Kidney tubule cell (primary cell): ENCODE results near the gene CHST3.
A peak's percentile ranks its signal among the peaks of the same experiment; 100 is the strongest.
"Not testable (repeated sequence)": the region's sequence is repeated elsewhere in the genome, so short reads cannot be mapped to it uniquely, and the experiment has no call there.

Source experiments
- DNase-seq: peaks from one replicate; pipeline ENCODE4 v3.0.0-alpha.2; 2018; ENCODE audit warnings: low spot score

The CHST3 gene

DNA sequence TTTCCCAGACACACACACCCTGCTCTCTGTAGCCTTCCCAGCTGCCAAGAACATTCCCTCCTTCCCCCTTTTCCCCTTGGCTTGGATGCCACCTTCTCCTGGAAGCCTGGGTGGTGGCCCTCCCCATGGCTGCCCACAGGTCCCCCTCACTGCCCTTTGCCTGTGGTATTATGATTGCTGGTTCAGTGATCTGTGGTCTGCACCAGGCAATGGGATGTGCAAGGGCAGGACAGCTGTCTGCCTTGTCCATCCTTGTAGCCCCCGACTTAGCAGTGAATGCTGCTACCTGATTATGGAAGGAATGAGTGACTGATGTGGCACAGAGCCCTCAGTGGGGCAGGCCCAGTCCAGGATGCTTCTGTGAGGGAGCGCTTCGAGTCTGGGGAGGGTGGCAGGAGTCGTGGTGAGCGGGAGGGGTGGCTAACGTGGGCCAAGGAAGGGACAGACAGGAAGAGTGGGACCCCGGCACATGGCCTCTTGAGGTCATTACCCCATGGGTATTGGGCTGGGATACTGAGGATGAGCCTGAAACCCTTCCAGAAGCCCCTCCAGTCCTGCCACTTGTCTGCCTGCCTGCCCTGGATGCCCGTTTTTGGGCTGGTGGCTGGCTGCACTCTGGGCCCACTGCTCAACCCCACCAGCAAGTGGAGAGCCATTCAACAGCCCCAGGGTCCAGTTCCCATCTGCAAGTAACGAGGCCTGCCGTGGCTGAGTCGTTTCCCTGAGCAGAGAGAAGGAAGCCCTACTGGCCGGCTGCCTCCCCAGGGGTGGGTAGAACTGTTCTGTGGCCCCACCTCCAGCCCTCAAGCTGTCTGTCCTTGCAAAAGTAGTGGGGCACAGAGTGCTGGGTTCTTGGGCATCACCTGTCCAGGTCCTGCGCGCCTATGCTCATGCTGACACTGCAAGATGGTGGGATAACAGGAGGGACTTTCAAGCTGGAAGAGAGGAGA, 8.8 kb downstream of the CHST3 start:
- no peak for DNase-seq

GRCh38 chr10:71973777-71974488, 9.7 kb downstream of the CHST3 start:
- no peak for DNase-seq

GRCh38 chr10:71974489-71975021, 10.4 kb downstream of the CHST3 start:
- peak; percentile 89 for DNase-seq

DNA sequence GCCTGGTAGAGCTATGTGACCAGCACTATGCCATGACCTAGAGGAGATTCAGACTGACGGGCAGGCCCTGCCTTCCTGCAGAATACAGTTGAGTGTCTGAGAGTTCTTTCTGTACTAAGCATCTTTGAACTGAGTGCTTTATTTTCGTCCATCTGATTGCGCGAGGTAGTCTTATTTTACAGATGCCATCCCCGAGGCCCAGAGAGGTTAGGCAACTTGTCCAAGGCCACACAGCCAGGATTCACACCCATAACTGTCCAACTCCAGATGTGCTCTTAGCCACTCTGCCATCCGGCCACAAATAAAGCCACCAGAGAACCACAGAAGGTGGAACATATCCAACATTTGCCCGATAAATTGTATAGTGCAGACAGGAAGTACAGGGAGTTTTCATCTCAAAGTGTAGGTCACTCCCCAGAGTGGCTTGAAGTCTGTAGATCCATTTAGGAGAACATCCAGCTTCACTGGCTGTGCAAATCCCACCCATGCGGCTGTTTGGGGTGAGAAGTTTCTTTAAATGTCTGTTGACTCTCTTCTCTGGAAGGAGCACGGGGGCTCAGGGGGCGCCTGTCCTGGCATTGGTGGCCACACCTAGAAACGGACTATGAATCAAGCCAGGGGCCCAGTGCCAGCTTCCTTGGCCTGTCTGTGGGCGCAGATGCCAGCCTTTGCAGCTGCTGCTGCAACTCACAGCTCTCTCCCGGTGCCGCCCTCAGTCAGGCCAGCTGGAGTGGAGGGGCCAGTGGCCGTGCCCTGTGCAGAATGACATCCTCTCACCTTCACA, 11.1 kb downstream of the CHST3 start:
- no peak for DNase-seq

DNA sequence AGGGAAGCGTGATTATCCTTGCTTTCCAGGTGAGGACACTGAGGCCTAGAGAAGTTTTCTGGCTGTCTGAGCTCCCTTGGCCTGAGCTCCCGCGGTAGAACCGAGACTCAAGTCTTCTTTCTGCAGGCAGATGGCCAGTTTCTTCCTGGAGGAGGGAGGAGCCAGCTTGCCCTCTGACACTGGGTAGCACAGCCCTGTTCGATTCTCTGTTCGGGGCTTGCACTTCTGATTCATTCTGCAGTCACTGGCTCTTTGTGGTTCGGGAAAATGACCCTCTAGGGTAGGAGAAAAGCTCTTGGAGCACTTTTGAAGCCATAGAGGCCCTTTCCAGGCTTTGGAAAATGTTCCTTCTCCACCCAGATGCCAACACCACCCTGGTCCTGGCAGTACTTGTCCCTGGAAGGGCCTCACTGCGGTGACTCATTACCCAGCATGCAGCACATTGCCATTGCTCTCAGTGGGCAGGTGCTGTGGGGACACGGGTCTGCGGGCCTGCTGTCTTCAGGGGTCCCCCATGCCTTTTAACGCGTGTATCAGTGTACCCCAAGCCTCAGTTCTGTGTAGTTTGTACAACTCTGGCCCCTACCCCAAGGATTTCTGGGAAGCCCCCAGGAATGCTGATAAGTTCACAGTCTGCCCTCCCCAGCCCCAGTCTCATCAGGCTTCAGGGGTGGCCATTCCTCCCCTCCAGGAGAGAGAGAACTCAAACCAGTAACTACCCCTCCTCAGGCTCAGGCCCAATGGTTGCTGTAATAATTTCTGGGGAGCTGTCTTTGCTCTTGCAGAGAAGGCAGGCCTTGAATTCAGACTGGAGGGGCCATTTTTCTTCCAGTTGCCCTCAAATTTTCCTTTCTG, 11.9 kb downstream of the CHST3 start:
- DNase-seq = peak; percentile 87

DNA sequence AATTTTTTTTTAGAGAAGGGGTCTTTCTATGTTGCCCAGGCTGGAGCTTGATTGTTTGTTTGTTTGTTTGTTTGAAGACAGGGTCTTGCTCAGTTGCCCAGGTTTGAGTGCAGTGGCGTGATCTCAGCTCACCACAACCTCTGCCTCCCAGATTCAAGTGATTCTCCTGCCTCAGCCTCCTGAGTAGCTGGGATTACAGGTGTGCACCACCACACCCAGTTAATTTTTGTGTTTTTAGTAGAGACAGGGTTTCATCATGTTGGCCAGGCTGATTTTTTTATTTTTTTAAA, 13.4 kb downstream of the CHST3 start:
- not testable (repeated sequence) for DNase-seq

GRCh38 chr10:71978476-71978875, 14.3 kb downstream of the CHST3 start:
- no peak for DNase-seq

GRCh38 chr10:71978988-71979691, 14.9 kb downstream of the CHST3 start:
- DNase-seq = no peak

- DNase-seq = no peak
Measured at GRCh38 chr10:71979692-71980062, 15.5 kb downstream of the CHST3 start.

- no peak for DNase-seq
Measured at GRCh38 chr10:71980181-71981014, 16.2 kb downstream of the CHST3 start.

DNA sequence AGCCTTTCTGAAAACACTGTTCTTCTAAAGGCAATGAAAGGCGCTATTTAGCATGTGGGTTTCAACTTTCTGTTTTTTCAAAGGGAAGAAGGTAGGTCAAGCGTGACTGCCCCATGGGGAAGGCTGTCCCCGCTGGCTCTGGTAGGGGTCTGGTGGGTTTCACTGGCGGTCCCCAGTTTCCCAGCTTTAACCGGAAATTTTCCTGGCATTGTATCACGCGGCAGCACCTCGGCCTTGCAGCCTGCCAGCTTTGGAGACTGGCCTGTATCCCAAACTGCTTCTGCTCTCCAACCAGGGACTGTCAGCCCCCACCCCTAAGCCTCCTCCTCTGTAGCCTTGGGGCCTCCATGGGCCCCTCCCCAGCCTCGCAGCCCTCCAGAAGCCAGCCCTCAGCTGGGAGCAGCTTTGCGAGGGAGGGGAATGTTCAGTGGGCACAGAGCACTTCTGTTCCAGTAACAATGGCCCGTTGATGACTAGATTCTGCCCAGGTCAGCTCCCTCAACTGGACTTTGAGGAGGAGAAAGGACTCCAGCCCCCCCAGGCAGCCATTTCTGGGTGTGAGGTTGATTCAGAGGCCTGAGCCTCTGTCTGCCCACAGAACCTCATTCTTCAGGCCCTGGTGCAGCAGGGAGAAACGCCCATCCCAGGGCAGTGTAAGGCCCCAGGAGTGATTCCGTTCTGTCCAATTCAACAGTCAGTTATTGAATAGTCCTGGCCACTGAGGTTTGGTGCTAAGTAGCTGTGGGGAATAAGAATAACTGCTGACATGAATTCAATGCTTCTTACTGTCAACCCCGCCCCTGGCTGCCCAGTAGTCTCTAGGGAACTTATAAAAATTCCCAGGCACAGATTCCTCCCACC, 17.1 kb downstream of the CHST3 start:
- peak; percentile 36 for DNase-seq

DNA sequence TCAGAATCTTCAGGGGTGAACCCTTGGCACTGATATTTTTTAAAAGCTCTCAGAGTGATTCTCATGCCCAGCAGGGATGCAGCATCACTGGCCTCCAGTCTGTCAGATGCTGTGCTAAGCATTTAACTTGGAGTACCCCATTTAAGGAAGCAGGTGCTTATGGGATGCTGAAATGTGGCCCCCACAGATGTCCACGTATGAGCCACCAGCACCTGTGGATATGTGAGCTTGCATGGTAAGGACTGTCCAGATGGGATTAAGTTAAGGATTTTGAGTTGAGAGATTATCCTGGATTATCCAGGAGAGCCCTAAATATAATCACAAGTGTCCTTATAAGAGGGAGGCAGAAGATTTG, 17.7 kb downstream of the CHST3 start:
- DNase-seq = no peak

DNA sequence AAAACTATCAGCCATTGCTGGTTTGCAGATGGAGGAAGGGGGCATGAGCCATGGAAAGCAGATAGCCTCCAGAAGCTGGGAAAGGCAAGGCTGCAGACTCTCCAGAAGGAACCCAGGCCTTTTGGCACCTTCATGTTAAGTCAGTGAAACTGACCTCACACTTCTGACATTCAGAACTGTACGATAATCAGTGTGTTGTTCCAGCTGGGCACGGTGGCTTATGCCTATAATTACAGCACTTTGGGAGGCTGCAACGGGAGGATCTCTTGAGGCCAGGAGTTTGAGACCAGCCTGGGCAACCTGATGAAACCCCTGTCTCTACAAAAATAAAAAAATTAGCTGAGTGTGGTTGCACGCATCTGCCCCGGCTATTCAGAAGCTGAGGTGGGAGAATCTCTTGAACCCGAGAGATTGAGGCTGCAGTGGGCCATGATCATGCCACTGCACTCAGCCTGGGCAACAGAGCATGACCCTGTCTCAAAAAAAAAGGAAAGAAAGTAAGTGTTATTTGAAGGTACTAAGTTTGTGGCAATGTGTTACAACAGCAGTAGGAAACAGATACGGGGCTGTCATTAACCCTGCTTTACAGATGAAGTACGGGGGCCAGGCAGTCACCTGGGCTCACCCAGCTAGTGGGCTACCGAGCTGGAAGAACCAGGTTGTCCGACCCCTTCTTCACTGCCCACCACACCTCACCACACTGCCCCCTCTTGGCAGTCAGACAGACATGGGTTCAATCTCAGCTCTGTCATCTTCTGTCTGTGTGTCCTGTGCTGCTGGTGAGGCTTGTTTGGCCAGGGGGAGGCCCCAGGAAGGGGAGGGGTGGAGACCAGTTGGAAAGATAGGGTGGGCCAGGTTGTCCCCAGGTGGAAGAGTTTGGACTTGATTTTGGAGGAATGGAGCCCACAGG, 18.3 kb downstream of the CHST3 start:
- no peak for DNase-seq

GRCh38 chr10:71984126-71984808, 20.1 kb downstream of the CHST3 start:
- no peak for DNase-seq

- DNase-seq = no peak
Measured at GRCh38 chr10:71984809-71985388, 20.7 kb downstream of the CHST3 start.

DNA sequence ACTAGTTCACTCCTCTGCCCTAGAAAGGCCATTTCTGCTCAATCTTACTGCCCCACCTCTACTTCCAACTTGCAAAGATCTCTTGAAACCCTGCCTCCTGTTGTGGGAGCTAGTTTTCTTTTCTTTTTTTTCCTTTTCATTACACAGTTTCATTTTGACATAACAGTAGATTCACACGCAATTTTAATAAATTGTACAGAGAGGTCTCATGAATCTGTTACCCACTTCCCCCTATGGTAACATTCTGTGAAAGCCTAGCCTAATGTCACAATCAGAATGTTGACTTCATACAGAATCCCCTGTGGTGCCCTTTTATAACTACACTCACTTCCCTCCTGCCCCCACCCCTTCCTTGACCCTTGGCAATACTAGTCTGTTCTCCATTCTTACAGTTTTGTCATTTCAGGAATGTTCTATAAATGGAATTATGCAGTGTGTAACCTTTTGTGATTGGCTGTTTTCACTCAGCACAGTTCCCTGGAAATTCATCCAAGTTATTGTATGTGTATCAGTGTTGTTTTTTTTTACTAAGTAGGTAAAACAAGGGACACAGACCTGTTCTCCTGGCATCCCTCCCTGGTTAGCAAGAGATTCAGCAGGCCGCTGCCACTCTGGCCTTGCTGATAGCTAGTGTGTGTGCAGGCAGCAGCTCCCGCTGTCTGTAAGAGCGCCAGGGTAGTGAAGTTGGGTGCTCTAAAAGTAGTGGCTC, 21.5 kb downstream of the CHST3 start:
- no peak for DNase-seq
